ENCODE measurements around the gene C1orf232.

GRCh38 chr1:26175346-26175745, 6.6 kb upstream of the C1orf232 start:
- TF ChIP-seq POLR2AphosphoS5 (IDR thresholded peaks at IDR 0.05) (no peak), CTCF (IDR thresholded peaks at IDR 0.05) (no peak), POLR2A (IDR thresholded peaks at IDR 0.05; ENCODE audit: low read depth) (no peak)

Data from esophagus muscularis mucosa (tissue), 3 donors.